T-helper 2 cell treated with Interferon-gamma antibody and Interleukin-4, amounts not matched to agents 5 μg/mL and 100 μg/mL, for 36 hours (primary cell): Measurements from ENCODE around the gene RBM28.

ENCODE experiments used
- DNase-seq: peaks from one replicate; pipeline ENCODE4 v3.0.0; 2021; ENCODE audit warnings: low spot score
- H3K27ac Mint-ChIP-seq: one replicate; pipeline ENCODE4 v1.8.0; 2021; ENCODE audit warnings: mild to moderate bottlenecking, mixed read lengths
- H3K27me3 Mint-ChIP-seq: one replicate; pipeline ENCODE4 v1.8.0; 2021; ENCODE audit warnings: low read depth, mixed read lengths
- H3K36me3 Mint-ChIP-seq: one replicate; pipeline ENCODE4 v1.8.0; 2021; ENCODE audit warnings: low read depth, mixed read lengths
- H3K4me1 Mint-ChIP-seq: one replicate; pipeline ENCODE4 v1.8.0; 2021; ENCODE audit warnings: low read depth, mixed read lengths
- H3K4me3 Mint-ChIP-seq: one replicate; pipeline ENCODE4 v1.8.0; 2022; ENCODE audit warnings: mild to moderate bottlenecking, moderate library complexity, mixed read lengths
- H3K9me3 Mint-ChIP-seq: one replicate; pipeline ENCODE4 v1.8.0; 2021; ENCODE audit warnings: mixed read lengths

The RBM28 gene

DNA sequence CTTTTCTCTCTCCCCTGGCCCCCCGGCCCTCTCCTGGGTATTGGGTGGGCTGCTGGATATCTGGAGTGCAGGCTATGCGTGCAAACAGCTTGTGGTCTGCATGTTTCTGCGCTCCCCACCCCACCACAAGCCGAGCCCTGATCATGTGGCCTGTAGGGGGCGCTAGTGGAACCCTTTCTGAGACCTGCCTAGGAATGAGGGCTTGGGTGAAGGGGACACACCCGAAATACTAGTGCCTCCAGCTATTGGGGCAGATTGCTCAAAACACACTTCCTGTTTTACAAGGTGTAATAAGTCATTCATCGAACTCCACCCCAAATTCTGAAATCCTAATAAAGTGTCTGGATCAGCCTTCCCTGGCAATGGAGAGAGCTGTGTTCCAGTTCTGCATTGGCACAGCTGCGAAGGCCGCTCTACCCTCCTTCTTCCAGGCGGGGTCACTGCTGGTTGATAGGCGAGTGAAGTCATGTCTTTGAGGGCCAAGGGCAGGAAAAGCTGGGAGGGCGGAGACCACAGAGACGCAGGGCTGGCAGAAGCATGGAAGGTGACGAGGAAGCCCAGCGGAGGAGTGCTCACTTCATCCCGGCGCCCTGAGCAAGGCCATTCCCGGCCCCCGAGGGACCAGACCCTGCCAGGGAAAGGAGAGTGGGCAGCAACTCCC, 37.6 kb upstream of the RBM28 start:
- Mint-ChIP-seq H3K4me1 (peaks cover 4% of the 10 kb centered on the region), H3K4me3 (no peak overlapping the region), H3K9me3 (no peaks in the 10 kb centered on the region), H3K27ac (no peak overlapping the region), H3K36me3 (no peaks in the 10 kb centered on the region), H3K27me3 (peaks cover 9% of the 10 kb centered on the region)
- DNase-seq, result no peak

- Mint-ChIP-seq H3K9me3 (no peaks in the 10 kb centered on the region), H3K27me3 (peaks cover 11% of the 10 kb centered on the region), H3K27ac (no peak overlapping the region), H3K36me3 (no peaks in the 10 kb centered on the region), H3K4me3 (no peak overlapping the region), H3K4me1 (peaks cover 4% of the 10 kb centered on the region)
- DNase-seq, result no peak
Measured at GRCh38 chr7:128380483-128381106, 36.9 kb upstream of the RBM28 start.

- no peaks in the 10 kb centered on the region for H3K36me3 Mint-ChIP-seq
- H3K27ac Mint-ChIP-seq, result no peak overlapping the region
- H3K9me3 Mint-ChIP-seq, result no peaks in the 10 kb centered on the region
- no peak overlapping the region for H3K4me3 Mint-ChIP-seq
- no peak for DNase-seq
- peaks cover 11% of the 10 kb centered on the region for H3K27me3 Mint-ChIP-seq
- H3K4me1 Mint-ChIP-seq, result peaks cover 4% of the 10 kb centered on the region
Measured at GRCh38 chr7:128379900-128380479, 36.3 kb upstream of the RBM28 start.

DNA sequence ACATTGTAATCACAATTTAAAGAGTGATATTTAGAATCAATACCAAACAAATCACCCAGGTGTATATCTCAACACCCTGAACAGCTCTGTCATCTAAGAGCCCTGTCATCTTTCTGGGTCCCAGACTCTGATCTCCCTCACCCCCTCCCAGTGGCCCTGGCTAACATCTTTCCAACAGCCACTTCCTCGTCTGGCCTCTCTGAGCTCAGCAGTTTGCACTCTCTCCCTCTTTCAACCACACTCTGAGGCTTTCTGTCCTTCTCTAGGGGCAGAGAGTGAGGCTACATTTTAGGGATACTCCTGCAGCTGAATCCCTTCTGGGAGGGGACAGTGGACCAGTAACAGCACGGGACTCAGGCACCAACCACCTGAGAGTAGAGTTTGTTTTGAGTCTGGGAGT, 34.9 kb upstream of the RBM28 start:
- H3K27ac Mint-ChIP-seq, result no peak overlapping the region

DNA sequence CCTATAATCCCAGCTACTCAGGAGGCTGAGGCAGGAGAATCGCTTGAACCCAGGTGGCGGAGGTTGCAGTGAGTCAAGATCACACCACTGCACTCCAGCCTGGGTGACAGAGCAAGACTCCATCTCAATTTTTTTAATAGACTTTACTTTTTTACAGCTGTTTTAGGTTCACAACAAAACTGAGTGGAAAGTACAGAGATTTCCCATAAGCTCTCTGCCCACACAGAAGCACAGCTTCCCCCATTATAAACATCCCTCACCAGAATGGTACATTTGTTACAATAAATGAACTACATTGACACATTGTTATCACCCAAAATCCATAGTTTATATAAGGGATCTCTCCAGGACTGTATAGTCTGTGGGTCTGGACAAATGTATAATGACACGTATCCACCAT, 32.4 kb upstream of the RBM28 start:
- H3K9me3 Mint-ChIP-seq, result no peaks in the 10 kb centered on the region
- no peaks in the 10 kb centered on the region for H3K36me3 Mint-ChIP-seq
- peaks cover 18% of the 10 kb centered on the region for H3K27me3 Mint-ChIP-seq
- no peak overlapping the region for H3K27ac Mint-ChIP-seq
- H3K4me1 Mint-ChIP-seq, result peaks cover under 1% of the 10 kb centered on the region
- DNase-seq, result no peak
- no peak overlapping the region for H3K4me3 Mint-ChIP-seq

More for the DNA sequence above, 34.9 kb upstream of the RBM28 start:
- DNase-seq, result no peak
- Mint-ChIP-seq H3K4me1 (peaks cover 4% of the 10 kb centered on the region), H3K9me3 (no peaks in the 10 kb centered on the region), H3K4me3 (no peak overlapping the region), H3K27me3 (peaks cover 11% of the 10 kb centered on the region), H3K36me3 (no peaks in the 10 kb centered on the region)

DNA sequence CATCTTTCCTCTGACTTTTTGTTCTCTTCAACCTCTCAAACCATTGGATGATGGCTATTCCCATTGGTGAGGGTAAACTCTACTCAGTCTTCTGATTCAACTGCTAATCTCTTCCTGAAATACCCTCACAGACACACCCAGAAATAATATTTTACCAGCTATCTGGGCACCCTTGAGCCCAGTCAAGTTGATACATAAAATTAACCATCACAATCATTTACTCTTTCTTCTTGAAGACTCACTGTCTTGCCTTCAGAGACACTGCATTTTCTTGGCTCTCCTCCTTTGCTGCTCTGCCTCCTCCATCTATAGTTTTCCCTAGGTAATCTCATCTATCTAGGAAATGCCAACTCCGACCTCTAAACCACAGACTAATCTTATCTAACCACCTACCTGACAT, 30.3 kb upstream of the RBM28 start:
- no peaks in the 10 kb centered on the region for H3K36me3 Mint-ChIP-seq
- no peak overlapping the region for H3K27ac Mint-ChIP-seq
- no peaks in the 10 kb centered on the region for H3K9me3 Mint-ChIP-seq
- H3K4me3 Mint-ChIP-seq, result no peak overlapping the region
- no peak for DNase-seq
- H3K27me3 Mint-ChIP-seq, result peaks cover 20% of the 10 kb centered on the region
- H3K4me1 Mint-ChIP-seq, result no peaks in the 10 kb centered on the region

GRCh38 chr7:128373606-128374005, 29.9 kb upstream of the RBM28 start:
- H3K9me3 Mint-ChIP-seq, result no peaks in the 10 kb centered on the region
- no peak overlapping the region for H3K4me3 Mint-ChIP-seq
- DNase-seq, result no peak
- no peaks in the 10 kb centered on the region for H3K36me3 Mint-ChIP-seq
- H3K4me1 Mint-ChIP-seq, result no peaks in the 10 kb centered on the region
- no peak overlapping the region for H3K27ac Mint-ChIP-seq
- peaks cover 18% of the 10 kb centered on the region for H3K27me3 Mint-ChIP-seq

- no peaks in the 10 kb centered on the region for H3K9me3 Mint-ChIP-seq
- H3K27ac Mint-ChIP-seq, result no peak overlapping the region
- no peak for DNase-seq
- H3K4me3 Mint-ChIP-seq, result no peak overlapping the region
- H3K27me3 Mint-ChIP-seq, result peaks cover 29% of the 10 kb centered on the region
- H3K4me1 Mint-ChIP-seq, result no peaks in the 10 kb centered on the region
- no peaks in the 10 kb centered on the region for H3K36me3 Mint-ChIP-seq
Measured at GRCh38 chr7:128370491-128370890, 26.8 kb upstream of the RBM28 start.

DNA sequence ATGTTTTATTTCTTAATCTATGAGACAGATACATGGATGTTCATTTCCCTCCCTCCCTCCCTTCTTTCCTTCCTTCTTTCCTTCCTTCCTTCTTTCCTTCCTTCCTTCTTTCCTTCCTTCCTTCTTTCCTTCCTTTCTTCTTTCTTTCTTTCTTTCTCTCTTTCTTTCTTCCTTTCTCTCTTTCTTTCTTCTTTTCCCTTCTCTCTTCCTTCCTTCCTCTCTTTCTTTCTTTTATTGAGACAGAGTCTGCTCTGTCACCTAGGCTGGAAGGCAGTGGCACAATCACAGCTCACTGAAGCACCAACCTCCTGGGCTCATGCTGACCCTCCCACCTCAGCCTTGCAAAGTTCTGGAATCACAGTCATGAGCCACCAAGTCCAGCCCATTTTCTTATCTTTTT, 23.3 kb upstream of the RBM28 start:
- peaks cover 8% of the 10 kb centered on the region for H3K4me1 Mint-ChIP-seq
- no peaks in the 10 kb centered on the region for H3K36me3 Mint-ChIP-seq
- no peak overlapping the region for H3K4me3 Mint-ChIP-seq
- no peak for DNase-seq
- H3K27ac Mint-ChIP-seq, result no peak overlapping the region
- H3K27me3 Mint-ChIP-seq, result peaks cover 59% of the 10 kb centered on the region
- H3K9me3 Mint-ChIP-seq, result no peaks in the 10 kb centered on the region

GRCh38 chr7:128366300-128366699, 22.6 kb upstream of the RBM28 start:
- Mint-ChIP-seq H3K4me3 (no peak overlapping the region), H3K9me3 (no peaks in the 10 kb centered on the region), H3K4me1 (peaks cover 11% of the 10 kb centered on the region), H3K27me3 (peaks cover 60% of the 10 kb centered on the region), H3K27ac (no peak overlapping the region), H3K36me3 (no peaks in the 10 kb centered on the region)
- DNase-seq, result no peak

DNA sequence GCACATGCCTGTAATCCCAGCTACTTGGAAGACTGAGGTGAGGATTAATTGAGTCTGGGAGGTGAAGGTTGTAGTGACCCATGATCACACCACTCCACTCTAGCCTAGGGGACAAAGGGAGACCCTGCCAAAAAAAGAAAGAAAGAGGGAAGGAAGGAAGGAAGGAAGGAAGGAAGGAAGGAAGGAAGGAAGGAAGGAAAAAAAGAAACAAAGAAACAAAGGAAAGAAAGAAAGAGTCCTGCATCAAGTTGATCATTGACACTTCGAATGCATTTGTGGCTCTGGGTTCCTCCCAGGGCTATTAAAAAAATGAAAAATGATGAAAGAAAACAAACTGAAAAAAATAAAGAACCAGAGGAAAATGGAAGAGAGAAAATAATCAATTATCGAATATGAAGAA, 21.7 kb upstream of the RBM28 start:
- Mint-ChIP-seq H3K36me3 (no peaks in the 10 kb centered on the region), H3K4me1 (peaks cover 15% of the 10 kb centered on the region), H3K9me3 (no peaks in the 10 kb centered on the region), H3K27ac (no peak overlapping the region), H3K4me3 (no peak overlapping the region), H3K27me3 (peaks cover 67% of the 10 kb centered on the region)
- no peak for DNase-seq

GRCh38 chr7:128364166-128364870, 20.6 kb upstream of the RBM28 start:
- no peaks in the 10 kb centered on the region for H3K9me3 Mint-ChIP-seq
- H3K27ac Mint-ChIP-seq, result no peak overlapping the region
- H3K36me3 Mint-ChIP-seq, result no peaks in the 10 kb centered on the region
- H3K4me1 Mint-ChIP-seq, result peaks cover 15% of the 10 kb centered on the region
- DNase-seq, result no peak
- peaks cover 74% of the 10 kb centered on the region for H3K27me3 Mint-ChIP-seq
- H3K4me3 Mint-ChIP-seq, result no peak overlapping the region

DNA sequence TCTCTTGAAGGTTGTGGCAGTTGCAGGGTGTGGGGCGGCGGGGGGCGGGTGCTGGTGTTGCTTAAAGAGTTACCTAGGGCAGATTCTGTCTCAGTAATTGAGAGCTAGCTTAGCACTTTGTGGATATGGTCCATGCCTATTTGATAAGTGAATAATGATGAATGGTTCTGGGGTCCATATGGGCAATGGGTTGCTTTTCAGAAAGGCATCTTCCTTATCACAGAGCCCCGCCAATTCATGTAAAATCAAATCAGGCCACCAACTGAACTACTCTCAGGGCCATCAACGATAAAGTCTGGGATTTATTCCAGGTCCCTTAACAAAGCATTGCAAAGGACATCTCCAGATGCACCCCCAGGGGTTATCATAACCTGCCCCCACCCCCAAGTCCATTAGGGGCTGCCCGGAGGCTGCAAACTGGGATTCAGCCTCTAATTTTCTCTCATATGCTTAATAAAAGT, 19.6 kb upstream of the RBM28 start:
- Mint-ChIP-seq H3K27me3 (peaks cover 82% of the 10 kb centered on the region), H3K27ac (no peak overlapping the region), H3K4me1 (peaks cover 15% of the 10 kb centered on the region), H3K4me3 (no peak overlapping the region), H3K36me3 (no peaks in the 10 kb centered on the region), H3K9me3 (no peaks in the 10 kb centered on the region)
- no peak for DNase-seq

DNA sequence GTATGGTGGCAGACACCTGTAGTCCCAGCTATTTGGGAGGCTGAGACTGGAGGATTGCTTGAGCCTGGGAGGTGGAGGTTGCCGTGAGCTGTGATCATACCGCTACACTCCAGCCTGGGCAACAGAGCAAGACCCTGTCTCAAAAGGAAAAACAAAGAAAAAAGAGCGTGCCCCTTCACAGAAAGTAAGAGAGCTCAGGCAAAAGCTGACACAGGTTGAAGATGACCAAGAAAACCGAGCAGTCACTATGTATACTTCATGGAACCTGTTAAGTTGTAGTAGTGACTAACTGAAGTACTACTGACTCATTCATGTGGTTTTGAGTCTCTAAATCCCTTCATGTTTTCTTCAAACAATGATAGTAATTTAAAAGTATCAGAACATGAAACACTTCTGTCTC, 19.0 kb upstream of the RBM28 start:
- H3K9me3 Mint-ChIP-seq, result no peaks in the 10 kb centered on the region
- no peak overlapping the region for H3K27ac Mint-ChIP-seq
- H3K36me3 Mint-ChIP-seq, result no peaks in the 10 kb centered on the region
- peaks cover 15% of the 10 kb centered on the region for H3K4me1 Mint-ChIP-seq
- H3K27me3 Mint-ChIP-seq, result peaks cover 84% of the 10 kb centered on the region
- peak overlapping the region; percentile 7 for H3K4me3 Mint-ChIP-seq
- no peak for DNase-seq
